ENCODE results near the gene ARL14. TPM values are rescaled to one million over a fixed set of nuclear protein-coding genes. Genes with fewer than 3 reads are reported as not detected.

Gene ARL14
- total and polyA plus RNA-seq, 12 donors, result not detected

DNA sequence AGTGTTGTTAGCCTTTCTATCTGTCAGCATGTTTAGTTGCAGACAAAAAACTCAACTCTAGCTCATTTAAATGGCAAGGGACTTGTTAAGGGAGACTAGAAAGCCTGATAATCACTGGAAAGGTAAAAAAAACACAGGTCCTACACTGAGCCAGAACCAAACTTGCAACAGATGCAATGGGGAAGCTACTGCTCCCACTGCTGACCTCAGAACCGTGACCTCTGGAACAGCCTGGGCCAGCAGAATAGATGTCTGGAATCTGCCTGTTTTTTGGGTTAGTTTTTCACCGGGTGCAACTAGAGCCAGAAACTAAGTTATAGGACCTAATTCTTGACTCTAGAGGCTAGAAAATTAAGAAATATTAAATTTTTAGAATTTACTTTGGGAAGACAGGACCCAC is 32.5 kb upstream of the ARL14 start:
- ATAC-seq (no peak), DNase-seq (no peak)
- no peak overlapping the region for H3K27ac ChIP-seq
- intact Hi-C loops (cut with DNase I), result no loop called here
- H3K36me3 ChIP-seq, result no peaks in the 10 kb centered on the region
- no peak overlapping the region for H3K4me3 ChIP-seq
- H3K4me1 ChIP-seq, result no peaks in the 10 kb centered on the region
- no peaks in the 10 kb centered on the region for H3K27me3 ChIP-seq
- H3K9me3 ChIP-seq, result no peaks in the 10 kb centered on the region
- TF ChIP-seq CTCF (IDR thresholded peaks at IDR 0.05), result no peak
- WGBS, 2 donors, result 68 to 87% methylated on average over 2 of the region's 2 CpGs

GRCh38 chr3:160648701-160649100 is 28.3 kb upstream of the ARL14 start:
- intact Hi-C loops (cut with DNase I), result no loop called here
- Histone ChIP-seq H3K4me3 (no peak overlapping the region), H3K27ac (no peak overlapping the region), H3K27me3 (no peaks in the 10 kb centered on the region), H3K4me1 (no peaks in the 10 kb centered on the region), H3K36me3 (no peaks in the 10 kb centered on the region), H3K9me3 (no peaks in the 10 kb centered on the region)
- DNase-seq, result no peak
- no peak for ATAC-seq
- no peak for TF ChIP-seq CTCF (IDR thresholded peaks at IDR 0.05)

DNA sequence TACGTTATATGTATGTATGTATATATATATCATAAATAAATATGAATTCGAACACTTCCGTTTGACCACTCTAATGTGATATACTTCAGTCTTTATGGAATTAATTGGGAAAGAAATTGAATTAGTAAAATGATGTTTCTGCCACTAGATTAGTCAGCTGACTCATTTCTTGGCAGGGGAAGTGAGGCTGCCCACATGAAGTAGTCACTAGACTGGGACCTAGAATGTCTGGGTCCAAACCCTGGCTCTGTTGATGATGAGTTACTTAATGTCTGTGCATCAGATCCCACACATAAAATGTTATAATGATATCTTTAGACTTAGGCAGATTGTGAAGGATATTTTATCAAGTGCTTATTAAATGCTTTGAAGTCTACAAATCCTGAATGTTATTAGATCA is 27.4 kb upstream of the ARL14 start:
- intact Hi-C loops (cut with DNase I), result no loop called here
- Histone ChIP-seq H3K4me3 (no peak overlapping the region), H3K9me3 (no peaks in the 10 kb centered on the region), H3K27me3 (no peaks in the 10 kb centered on the region), H3K4me1 (no peaks in the 10 kb centered on the region), H3K27ac (no peak overlapping the region), H3K36me3 (no peaks in the 10 kb centered on the region)
- WGBS, 2 donors, result 90 to 94% methylated on average over 3 of the region's 3 CpGs
- no peak for ATAC-seq
- no peak for DNase-seq
- no peak for TF ChIP-seq CTCF (IDR thresholded peaks at IDR 0.05)

- Histone ChIP-seq H3K27ac (no peak overlapping the region), H3K4me1 (no peaks in the 10 kb centered on the region), H3K9me3 (peaks cover 0 to 8% (median 0%) of the 10 kb centered on the region in 11 donors), H3K27me3 (no peaks in the 10 kb centered on the region), H3K36me3 (no peaks in the 10 kb centered on the region), H3K4me3 (no peak overlapping the region)
- TF ChIP-seq CTCF (IDR thresholded peaks at IDR 0.05), result no peak
- ATAC-seq, result no peak
- no peak for DNase-seq
- intact Hi-C loops (cut with DNase I), result no loop called here
Measured at GRCh38 chr3:160653512-160653911, 23.4 kb upstream of the ARL14 start.

DNA sequence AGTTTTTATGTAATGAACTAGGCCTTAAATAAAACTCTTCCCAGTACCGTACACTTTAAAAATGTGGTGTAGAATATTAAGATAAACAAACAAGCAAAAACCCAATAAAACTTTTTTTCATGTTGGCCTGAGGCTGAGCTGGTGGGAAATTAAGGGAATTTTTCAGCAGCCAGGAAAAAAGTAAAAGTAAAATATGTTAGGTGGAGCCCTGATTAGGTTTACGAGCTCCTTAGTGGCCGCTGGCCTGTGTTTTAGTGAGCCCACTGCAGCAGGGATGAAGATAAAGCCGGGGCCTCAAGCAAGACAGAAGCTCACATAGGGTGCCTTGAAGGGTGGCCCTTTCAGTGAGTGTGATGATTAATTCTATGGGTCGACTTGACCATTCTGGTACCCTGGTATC is 16.1 kb upstream of the ARL14 start:
- WGBS, 2 donors, result 68 to 72% methylated on average over 5 of the region's 5 CpGs
- Histone ChIP-seq H3K9me3 (peaks cover 0 to 8% (median 0%) of the 10 kb centered on the region in 11 donors), H3K36me3 (no peaks in the 10 kb centered on the region), H3K4me3 (no peak overlapping the region), H3K27ac (no peak overlapping the region), H3K4me1 (no peaks in the 10 kb centered on the region), H3K27me3 (no peaks in the 10 kb centered on the region)
- intact Hi-C loops (cut with DNase I), result no loop called here
- no peak for ATAC-seq
- TF ChIP-seq CTCF (IDR thresholded peaks at IDR 0.05), result no peak
- DNase-seq, result no peak

Measured in heart right ventricle (tissue), 16 donors.